H1 (cell line): Measurements from ENCODE around the gene ITSN1. TPM values are rescaled to one million over a fixed set of nuclear protein-coding genes. Genes with fewer than 3 reads are reported as not detected.

ENCODE experiments used
- CREB1 ChIP-seq: IDR thresholded peaks from 2 replicates; pipeline ENCODE4 v1.6.1; 2012; ENCODE audit warnings: inconsistent platforms
- KDM4A ChIP-seq: IDR thresholded peaks from one replicate; pipeline ENCODE4 v1.7.1; 2012; ENCODE audit warnings: low read depth, mild to moderate bottlenecking, moderate library complexity, low read length, inconsistent platforms; ENCODE audit not compliant: severe bottlenecking
- NRF1 ChIP-seq: IDR thresholded peaks from 2 replicates; pipeline ENCODE4 v1.6.1; 2011; ENCODE audit warnings: mild to moderate bottlenecking, low read depth, low read length, improper control_type of control experiment
- SIX5 ChIP-seq: IDR thresholded peaks from 2 replicates; pipeline ENCODE4 v1.6.1; 2011; ENCODE audit warnings: mild to moderate bottlenecking, low read depth, low read length
- TAF1 ChIP-seq: IDR thresholded peaks from 2 replicates; pipeline ENCODE4 v1.6.1; 2011; ENCODE audit warnings: mild to moderate bottlenecking, low read depth, low read length
- polyA plus RNA-seq, 7 experiments: library from polyadenylated mRNA; depleted of rRNA in 3 of 7; stranded (reverse) in 5 of 7; unstranded in 2 of 7; fragments of >200 nt in 5 of 7; fragments of 200-250 nt in 2 of 7; gene quantifications; 1 replicate in 5 of 7; 2 replicates in 1 of 7; 4 replicates in 1 of 7; pipeline versions ENCODE4 v1.2.1 to v1.2.3, GENCODE V29; 2011 to 2013; ENCODE audit warnings: missing spikeins in 2 of 7, mixed read lengths in 2 of 7
- total RNA-seq: library from RNA; stranded (reverse); fragmentation: NEBNext Ultra II Directional; extraction: Animal tissue kit (Norgen Biotek cat#: 25700); gene quantifications from 2 replicates; pipeline ENCODE4 v1.2.1, GENCODE V29; 2021
- TF ChIP-seq, protein P1 (sequence below): fragments of 300-600 bp; sonication (generic); IDR thresholded peaks from 2 replicates; pipeline ENCODE4 v1.7.1; 2012; ENCODE audit warnings: low read length, moderate library complexity, mild to moderate bottlenecking, inconsistent platforms; ENCODE audit not compliant: insufficient replicate concordance

ITSN1 gene
- total and polyA plus RNA-seq, 2 of the 8 experiments (the other 6 are each of a cell fraction or from before 2014, with no cell fraction given) = 60.8 to 78.1 TPM

DNA sequence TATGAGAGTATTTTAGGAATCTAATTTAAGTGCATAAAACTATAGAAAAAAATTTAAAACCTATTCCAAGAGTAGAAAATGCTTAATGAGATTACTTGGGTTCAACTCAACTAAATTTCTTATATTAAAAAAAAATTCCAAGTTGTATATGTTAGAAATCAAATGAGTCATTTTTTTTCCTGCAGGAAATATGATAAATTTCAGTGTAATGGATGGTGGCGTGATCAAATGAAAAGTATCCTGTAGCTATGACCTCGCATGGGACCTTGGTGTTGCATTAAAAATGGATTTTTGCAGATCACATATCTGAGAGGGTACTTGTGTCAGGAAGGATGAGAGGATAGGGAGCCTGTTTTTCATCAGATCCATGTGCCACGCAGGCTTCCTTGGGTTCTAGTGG is 255.4 kb downstream of the ITSN1 start (continued):
- TF ChIP-seq, protein P1, sequence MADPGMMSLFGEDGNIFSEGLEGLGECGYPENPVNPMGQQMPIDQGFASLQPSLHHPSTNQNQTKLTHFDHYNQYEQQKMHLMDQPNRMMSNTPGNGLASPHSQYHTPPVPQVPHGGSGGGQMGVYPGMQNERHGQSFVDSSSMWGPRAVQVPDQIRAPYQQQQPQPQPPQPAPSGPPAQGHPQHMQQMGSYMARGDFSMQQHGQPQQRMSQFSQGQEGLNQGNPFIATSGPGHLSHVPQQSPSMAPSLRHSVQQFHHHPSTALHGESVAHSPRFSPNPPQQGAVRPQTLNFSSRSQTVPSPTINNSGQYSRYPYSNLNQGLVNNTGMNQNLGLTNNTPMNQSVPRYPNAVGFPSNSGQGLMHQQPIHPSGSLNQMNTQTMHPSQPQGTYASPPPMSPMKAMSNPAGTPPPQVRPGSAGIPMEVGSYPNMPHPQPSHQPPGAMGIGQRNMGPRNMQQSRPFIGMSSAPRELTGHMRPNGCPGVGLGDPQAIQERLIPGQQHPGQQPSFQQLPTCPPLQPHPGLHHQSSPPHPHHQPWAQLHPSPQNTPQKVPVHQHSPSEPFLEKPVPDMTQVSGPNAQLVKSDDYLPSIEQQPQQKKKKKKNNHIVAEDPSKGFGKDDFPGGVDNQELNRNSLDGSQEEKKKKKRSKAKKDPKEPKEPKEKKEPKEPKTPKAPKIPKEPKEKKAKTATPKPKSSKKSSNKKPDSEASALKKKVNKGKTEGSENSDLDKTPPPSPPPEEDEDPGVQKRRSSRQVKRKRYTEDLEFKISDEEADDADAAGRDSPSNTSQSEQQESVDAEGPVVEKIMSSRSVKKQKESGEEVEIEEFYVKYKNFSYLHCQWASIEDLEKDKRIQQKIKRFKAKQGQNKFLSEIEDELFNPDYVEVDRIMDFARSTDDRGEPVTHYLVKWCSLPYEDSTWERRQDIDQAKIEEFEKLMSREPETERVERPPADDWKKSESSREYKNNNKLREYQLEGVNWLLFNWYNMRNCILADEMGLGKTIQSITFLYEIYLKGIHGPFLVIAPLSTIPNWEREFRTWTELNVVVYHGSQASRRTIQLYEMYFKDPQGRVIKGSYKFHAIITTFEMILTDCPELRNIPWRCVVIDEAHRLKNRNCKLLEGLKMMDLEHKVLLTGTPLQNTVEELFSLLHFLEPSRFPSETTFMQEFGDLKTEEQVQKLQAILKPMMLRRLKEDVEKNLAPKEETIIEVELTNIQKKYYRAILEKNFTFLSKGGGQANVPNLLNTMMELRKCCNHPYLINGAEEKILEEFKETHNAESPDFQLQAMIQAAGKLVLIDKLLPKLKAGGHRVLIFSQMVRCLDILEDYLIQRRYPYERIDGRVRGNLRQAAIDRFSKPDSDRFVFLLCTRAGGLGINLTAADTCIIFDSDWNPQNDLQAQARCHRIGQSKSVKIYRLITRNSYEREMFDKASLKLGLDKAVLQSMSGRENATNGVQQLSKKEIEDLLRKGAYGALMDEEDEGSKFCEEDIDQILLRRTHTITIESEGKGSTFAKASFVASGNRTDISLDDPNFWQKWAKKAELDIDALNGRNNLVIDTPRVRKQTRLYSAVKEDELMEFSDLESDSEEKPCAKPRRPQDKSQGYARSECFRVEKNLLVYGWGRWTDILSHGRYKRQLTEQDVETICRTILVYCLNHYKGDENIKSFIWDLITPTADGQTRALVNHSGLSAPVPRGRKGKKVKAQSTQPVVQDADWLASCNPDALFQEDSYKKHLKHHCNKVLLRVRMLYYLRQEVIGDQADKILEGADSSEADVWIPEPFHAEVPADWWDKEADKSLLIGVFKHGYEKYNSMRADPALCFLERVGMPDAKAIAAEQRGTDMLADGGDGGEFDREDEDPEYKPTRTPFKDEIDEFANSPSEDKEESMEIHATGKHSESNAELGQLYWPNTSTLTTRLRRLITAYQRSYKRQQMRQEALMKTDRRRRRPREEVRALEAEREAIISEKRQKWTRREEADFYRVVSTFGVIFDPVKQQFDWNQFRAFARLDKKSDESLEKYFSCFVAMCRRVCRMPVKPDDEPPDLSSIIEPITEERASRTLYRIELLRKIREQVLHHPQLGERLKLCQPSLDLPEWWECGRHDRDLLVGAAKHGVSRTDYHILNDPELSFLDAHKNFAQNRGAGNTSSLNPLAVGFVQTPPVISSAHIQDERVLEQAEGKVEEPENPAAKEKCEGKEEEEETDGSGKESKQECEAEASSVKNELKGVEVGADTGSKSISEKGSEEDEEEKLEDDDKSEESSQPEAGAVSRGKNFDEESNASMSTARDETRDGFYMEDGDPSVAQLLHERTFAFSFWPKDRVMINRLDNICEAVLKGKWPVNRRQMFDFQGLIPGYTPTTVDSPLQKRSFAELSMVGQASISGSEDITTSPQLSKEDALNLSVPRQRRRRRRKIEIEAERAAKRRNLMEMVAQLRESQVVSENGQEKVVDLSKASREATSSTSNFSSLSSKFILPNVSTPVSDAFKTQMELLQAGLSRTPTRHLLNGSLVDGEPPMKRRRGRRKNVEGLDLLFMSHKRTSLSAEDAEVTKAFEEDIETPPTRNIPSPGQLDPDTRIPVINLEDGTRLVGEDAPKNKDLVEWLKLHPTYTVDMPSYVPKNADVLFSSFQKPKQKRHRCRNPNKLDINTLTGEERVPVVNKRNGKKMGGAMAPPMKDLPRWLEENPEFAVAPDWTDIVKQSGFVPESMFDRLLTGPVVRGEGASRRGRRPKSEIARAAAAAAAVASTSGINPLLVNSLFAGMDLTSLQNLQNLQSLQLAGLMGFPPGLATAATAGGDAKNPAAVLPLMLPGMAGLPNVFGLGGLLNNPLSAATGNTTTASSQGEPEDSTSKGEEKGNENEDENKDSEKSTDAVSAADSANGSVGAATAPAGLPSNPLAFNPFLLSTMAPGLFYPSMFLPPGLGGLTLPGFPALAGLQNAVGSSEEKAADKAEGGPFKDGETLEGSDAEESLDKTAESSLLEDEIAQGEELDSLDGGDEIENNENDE = no peak
- TF ChIP-seq KDM4A (no peak), TAF1 (no peak), NRF1 (no peak), SIX5 (no peak), CREB1 (no peak)
